OCI-M2 (cell line): ENCODE results near the gene ZNF208.
"Not testable (repeated sequence)": the region's sequence is repeated elsewhere in the genome, so short reads cannot be mapped to it uniquely, and the experiment has no call there.

Source experiments
- DNase-seq: peaks from one replicate; lab custom pipeline; 2025; ENCODE audit not compliant: unreplicated experiment; lab: John Stamatoyannopoulos, UW

The ZNF208 gene

DNA sequence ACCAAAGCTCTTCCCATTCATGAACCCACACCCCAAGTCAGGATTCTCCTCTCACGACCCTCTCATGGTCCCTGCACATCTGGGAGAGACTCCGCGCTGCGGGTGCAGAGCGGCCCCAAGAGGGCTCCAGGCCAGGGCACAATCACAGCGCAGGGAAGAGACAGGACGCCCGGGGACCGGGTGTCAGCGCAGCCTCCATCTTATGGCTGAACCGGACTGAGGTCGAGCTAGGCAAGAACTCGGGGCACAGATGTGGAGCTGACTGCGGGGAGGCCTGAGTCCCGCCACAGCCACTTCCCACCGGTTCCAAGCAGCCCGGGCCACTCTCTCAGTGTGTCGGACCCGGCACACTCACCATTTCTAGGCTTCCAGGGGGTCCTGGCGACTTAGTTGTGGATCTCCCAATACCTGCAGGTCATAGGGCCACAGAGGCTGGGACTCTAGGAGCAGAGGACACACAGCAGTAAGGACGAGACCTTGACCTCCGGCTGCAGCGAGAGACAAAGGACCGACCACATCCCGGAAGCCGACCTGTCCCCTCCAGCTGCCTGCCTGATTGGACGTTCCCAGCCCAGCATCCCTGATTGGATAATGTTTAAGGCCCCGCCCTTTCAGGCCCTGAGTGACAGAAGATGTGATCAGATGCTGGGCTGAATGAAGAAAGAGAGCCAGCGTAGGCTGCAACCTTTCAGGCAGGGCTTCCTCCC lies at the start of gene ZNF208:
ZNF208 (minus strand) TSS at position 507 of the 707 bp plus-strand sequence; CDS start at position 358, 149 bp downstream.
- DNase-seq = not testable (repeated sequence)

DNA sequence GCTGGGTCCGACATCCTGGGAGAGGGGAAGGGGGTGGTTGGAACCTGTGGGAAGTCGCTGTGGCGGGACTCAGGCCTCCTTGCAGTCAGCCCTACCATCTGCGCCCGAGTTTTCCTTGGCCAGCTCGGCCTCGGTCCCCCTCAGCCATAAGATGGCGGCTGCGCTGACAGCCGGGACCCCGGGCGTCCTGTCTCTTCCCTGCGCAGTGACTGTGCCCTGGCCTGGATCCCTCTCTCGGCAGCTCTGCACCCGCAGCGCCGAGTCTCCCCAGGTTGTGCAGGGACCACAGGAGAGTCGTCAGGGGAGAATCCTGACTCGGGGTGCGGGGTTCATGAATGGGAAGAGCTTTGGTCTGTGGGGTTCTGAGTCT lies 41.9 kb upstream of the ZNF208 start:
- DNase-seq = no peak

DNA sequence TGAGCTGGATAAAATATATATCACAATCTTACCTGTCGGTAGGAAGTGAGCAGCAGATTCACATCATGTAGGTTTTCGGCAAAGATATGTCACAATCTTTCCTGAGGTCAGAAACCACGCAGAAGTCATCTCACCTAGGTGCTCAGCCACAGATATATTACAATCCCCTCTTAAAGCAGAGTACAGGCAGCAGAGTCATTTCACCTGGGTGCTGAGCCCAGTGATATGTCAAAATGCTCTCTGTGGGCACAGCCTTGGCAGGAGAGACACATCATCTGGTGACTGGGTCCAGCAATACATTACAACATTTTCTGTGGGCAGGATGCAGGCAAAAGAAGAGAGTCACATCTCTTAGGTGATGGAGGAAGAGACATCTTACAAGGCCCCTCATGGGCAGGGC lies 30.4 kb upstream of the ZNF208 start:
- not testable (repeated sequence) for DNase-seq

DNA sequence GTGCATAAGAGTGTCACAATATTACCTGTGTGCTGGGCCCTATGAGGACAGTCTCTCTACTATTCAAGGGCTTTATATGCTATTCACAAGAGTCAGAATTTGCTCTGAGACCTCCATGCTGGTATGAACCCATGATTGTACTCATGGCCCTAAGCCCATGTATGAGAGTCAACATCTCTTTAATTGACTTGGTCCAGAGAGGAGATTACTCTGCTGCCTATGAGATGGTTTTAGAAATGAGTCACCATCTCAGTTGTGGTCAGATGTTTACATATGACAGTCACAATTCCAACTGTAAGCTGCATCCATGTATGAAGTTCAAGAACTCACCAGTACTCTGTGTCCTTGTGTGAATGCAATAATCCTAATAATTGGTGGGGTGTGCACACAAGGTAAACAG lies 19.9 kb upstream of the ZNF208 start:
- no peak for DNase-seq

DNA sequence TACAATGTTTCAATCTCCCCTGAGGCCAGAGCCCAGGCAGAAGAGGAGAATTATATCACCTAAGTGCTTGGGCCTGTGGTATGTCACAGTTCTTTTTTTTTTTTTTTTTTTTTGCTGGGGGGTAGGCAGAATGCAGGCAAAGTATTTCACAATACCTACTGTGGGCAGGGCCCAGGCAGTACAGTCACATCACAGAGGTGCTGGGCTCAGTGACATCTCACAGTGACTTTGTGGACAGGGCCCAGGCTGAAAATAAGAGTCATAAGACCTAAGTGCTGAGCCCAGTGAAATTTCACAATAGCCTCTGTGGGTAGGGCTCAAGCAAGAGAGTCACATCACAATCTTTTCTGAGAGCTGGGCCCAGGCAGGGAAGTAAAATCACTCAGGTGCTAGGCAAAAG lies 15.9 kb upstream of the ZNF208 start:
- DNase-seq = no peak

DNA sequence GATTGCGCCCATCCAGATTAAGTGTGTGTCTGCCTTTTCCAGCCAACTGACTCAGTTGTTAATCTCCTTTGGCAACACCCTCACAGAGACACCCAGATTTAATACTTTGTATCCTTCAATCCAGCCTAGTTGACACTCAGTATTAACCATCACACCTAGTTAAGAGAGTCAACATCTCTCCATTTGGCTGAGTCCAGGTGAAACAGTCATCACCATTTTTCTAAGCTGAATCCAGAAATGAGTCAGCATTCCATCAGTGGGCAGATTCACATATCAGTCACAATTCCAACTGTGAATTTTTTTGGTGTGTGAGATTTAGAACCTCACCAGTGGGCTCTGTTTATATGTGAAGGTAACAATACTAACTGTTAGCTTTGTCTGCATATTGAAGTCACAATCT lies 14.8 kb upstream of the ZNF208 start:
- not testable (repeated sequence) for DNase-seq

DNA sequence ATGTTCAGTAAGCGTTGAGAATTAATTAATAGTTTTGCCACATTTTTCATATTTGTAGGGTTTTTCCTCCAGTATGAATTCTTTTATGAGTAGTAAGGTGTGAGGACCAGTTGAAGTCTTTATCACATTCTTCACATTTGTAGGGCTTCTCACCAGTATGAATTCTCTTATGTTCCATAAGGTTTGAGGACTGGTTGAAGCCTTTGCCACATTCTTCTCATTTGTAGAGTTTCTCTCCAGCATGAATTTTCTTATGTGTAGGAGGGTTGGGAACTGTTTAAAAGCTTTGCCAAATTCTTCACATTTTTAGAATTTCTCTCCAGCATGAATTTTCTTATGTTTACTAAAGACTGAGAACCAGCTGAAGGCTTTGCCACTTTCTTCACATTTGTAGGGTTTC lies 40.3 kb downstream of the ZNF208 start:
- no peak for DNase-seq

DNA sequence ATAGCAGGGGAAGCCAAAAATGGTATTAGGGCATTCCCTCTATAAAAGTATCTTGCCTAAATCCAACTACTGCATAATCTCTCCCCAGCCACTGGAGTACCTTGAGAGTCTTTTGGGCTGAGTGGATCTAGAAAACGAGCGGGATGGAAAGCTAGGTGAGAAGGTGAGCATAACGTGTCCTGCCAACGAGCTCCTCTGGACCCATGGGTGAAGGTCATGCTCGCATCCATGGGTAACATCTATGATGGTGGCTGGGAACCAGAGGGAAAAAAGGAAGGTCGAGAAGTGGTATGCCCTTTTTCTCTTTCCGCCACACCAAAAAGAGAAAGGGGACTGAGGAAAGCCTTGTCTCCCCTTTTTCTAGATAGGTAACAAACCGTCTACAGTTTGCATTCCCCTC lies 63.0 kb downstream of the ZNF208 start:
- DNase-seq = no peak

DNA sequence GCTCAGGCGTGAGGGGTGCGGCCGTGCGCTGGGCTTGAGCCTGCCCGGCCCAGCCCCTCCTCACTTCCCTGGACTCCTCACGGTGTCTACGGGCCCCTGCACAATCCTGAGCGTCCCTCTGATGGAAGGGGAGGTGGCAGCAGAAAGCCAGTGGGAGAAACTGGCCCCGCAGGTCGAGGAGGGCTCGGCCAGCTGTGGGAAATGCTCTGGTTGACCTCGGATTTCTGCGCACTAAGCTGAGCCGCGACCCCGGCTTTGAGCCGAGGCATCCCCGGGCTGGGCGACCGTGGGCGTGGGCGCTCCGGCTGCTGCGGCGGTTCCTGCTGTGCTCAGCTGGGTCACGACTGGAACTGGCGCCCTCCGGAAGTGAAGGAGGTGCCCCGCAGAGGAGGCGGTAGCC lies 70.1 kb downstream of the ZNF208 start:
- DNase-seq = no peak

DNA sequence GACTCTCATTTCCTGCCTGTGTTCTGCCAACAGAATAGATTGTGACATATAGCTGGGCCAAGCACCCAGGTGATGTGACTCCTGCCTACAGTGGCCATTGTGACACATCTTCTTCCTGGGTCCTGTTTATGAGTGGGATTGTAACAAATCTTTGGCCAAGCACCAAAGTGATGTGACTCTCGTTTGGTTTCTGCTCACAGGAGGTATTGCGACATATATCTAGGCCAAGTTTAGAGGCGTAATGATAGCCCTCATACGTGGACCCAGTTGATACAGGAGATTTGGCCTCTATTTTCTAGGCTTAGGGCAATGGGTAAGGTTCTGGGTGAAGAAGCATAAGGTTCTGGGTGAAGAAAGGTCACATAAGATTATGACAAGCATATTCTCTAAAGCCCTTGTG lies 76.2 kb downstream of the ZNF208 start:
- DNase-seq = no peak

DNA sequence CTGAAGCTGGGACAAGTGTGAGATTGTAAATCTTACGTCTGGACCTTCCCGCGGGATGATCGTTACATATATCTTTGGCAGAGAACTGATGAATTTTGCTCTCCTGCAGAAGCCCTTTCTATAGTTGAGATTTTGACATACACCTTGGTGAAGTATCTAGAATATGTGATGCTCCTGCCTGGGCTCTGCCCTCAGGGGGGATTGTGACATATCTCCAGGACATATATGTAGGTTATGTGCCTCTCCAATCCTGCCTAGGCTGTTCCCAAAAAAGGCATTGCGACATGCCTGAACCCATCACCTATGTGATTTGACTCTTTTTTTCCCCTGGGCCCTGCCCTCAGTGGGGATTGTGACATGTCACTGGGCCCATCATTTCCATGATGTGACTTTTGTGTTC lies 76.6 kb downstream of the ZNF208 start:
- no peak for DNase-seq

DNA sequence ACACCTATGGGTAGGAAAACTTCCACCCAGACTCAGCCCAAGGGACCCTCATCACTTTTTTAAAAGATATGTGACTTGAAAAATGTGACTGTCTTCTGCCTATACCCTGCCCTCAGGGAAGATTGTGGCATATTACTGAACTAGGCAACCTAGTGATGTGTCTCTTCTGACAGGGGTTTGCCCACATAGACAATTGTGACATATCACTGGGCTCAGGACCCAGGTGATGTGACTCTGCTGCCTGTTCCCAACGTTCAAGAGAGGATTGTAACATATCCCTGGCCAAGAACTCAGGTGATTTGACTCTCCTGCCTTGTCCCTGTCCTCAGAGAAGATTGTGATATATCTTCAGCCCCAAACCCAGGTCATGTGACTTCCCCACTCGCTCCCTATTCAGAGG lies 88.5 kb downstream of the ZNF208 start:
- no peak for DNase-seq

DNA sequence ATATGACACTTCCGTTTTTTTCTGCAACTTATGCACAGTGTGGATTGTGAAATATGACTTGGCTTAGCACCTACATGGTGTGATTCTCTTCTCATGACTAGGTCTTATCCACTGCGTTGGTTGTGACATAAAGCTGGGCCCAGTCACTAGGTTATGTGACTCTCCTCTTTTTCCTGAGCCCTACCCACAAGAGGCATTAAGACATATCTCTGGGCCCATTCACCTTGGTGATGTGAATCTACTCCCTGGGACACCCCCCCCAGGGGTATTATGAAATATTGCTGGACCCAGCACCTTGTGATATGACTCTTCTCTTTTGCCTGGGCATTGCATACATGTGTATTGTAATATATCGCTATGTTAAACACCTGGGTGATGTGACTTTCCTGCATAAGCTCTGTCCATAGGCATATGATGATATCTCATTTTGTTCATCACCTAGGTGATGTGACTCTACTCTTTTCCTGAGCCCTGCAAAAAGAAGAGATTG lies 89.0 kb downstream of the ZNF208 start:
- no peak for DNase-seq

DNA sequence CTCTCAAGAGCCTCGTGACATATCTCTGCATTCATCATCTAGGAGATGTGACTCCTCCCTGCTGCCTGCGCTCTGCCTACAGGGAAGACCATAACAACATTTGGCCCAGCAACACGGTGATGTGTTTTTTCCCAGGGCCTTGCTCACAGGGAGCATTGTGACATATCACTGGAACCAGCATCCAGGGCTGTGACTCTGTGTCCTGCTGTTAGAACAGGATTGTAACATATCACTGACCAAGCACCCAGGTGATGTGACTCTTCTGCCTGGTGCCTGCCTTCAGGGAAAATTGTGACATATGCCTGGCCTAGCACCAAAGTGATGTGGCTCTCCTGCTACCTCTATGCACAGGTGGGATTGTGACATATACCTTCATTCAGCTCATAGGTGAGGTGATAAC lies 95.3 kb downstream of the ZNF208 start:
- no peak for DNase-seq

DNA sequence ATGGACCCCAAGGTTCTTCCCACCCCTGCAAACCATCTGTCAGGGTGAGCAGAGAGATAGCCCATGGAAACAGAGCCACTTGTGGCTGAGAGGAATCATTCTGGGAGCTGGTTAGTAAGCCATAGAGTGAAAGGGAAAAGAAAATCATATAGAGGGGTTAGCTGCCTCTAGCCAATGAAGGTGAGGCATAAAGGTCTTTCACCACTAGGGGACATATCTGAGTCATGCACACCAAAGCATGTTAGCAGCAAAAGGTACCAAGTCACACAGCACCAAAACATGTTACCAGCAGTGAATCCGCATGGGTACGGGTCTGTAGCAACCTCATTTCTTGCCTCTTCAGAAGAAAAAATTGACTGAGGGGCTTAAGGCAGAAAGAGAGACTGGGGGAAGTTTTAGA lies 98.1 kb downstream of the ZNF208 start:
- no peak for DNase-seq

DNA sequence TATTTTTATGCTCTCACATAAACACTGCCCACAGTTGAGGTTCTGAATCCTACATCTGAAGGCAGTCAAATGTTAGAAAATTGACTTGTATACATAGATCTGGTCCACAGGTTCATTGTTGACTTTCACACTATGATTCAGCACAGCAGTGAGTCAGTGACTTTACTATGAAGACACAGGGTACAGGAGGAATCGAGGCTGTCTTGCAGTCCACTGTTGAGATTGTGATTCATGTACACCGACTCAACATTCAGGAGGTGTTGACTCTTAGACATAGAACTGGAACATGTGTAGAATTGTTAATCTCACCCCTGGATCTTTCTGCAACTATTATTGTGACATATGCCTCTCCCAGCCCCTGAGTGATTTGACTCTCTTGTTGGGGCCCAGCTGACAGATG lies 100.4 kb downstream of the ZNF208 start:
- DNase-seq = no peak

DNA sequence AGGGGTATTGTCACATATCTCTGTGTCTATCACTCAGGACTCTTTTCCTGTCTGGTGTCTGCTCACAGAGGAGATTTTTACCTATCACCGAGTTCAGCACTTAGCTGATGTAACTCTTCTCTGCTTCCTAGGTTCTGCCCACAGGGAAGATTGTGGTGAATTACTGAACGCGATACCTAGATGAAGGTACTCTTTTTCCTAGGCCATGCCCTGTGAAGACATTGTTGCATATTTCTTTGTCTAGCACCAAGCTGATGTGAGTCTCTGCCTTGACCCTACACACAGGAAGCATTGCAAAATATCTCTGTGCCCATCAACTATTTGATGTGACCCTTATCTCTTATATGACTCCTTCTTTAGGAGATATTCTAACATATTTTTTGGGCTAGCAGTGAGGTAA lies 102.7 kb downstream of the ZNF208 start:
- no peak for DNase-seq

DNA sequence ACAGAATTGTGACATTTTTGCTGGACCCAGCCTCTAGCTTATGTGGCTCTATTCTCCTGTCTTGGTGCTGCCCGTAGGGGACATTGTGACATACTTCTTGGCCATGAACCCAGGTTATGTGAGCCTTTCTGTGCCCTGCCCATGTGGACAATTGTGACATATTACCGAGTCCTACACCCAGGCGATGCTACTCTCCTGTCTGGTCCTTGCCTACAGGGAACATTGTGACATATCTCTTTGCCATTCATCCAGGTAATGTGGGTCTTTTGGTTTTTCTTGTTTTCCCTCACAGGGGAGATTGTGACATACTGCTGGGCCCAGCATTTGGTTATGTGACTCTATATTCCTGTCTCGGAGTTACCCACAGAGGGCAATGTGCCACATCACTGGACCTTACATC lies 103.2 kb downstream of the ZNF208 start:
- DNase-seq = no peak

DNA sequence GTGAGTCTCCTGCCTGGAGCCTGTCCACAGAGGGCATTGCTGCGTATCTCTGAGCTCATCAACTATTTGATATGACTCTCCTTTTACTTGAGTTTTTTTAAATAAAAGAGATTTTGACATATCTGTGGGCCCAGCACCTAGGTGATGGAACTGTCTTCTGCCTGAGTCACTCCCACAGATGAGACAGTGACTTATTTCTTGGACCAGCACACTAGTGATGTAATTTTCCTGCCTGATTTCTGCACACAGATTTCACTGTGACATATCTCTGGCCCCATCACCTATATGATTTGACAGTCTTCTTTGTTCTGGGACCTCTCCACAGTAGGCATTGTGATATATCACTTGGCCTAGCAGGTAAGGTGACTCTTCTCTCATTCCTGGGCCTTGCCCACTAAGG lies 108.2 kb downstream of the ZNF208 start:
- no peak for DNase-seq

DNA sequence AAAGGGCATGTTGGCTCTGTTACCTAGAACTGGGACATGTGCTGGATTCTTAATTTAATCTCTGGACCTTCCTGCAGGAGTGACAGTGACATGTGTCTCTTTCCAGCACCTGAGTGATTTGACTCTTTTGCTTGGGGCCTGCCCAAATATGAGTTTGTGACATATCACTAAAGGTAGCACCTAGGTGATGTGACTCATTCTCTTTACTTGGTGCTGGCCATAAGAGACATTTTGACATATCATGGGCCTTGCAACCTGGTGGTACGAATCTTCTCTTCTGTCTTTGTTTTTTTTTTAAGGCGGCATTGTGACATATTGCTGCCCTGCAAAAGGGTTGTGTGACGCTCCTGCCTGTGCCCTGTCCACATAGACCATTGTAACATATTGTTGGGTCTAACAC lies 108.9 kb downstream of the ZNF208 start:
- DNase-seq = no peak

DNA sequence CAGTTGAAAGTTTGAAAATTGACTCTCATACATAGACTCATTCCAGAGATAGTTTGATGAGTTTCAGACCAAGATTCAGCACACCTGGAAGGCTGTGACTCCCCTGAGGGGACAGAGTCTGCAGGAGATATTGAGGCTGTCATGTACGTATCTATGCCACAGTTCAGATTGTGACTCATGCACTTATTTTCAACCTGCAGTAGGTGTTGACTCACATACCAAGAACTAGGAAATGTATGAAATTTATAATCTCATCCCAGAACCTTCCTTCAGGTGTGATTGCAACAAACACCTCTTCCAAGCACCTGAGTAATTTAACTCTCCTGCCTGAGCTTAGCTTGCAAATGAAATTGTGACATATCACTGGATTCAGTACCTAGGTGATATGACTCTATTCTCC lies 110.3 kb downstream of the ZNF208 start:
- DNase-seq = no peak

DNA sequence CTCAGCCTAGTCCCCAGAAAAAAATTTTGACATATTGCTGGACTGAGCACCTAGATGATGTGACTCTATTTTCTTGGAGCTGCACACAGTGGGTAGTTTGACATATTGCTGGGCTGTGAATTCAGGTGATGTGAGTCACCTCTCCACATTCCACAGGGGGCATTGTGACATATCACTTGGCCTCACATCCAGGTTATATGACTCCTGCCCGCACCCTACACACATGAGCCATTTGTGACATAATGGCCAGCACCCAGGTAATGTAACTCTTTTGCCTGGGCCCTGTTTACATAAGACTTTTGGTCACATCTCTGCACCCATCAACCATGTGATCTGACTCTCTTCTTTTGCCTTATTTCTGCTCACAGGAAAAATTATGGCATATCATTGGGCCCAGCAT lies 119.7 kb downstream of the ZNF208 start:
- no peak for DNase-seq

DNA sequence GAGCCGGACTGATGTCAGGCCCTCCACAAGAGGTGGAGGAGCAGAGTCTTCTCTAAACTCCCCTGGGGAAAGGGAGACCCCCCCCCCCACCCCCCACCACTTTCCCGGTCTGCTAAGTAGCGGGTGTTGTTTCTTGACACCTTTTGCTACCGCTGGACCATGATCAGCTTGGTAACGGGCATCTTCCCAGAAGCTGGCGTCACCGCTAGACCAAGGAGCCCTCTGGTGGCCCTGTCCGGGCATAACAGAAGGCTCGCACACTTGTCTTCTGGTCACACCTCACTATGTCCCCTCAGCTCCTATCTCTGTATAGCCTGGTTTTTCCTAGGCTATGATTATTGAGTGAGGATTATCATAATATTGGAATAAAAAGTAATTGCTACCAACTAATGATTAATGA lies 120.7 kb downstream of the ZNF208 start:
- not testable (repeated sequence) for DNase-seq
